HL-60/S4 treated with retinoic acid at 250 ng/mL for 4 days and 3 days (cell line): Measurements from ENCODE around the gene AHNAK2.

Source experiments
- in situ Hi-C: fragments of 300-500 bp; cut with MboI; formaldehyde crosslinking; loops from 2 replicates; pipeline ENCODE4 v1.7.0; 2022; ENCODE audit warnings: low sequenced_read_pairs

AHNAK2 gene

DNA sequence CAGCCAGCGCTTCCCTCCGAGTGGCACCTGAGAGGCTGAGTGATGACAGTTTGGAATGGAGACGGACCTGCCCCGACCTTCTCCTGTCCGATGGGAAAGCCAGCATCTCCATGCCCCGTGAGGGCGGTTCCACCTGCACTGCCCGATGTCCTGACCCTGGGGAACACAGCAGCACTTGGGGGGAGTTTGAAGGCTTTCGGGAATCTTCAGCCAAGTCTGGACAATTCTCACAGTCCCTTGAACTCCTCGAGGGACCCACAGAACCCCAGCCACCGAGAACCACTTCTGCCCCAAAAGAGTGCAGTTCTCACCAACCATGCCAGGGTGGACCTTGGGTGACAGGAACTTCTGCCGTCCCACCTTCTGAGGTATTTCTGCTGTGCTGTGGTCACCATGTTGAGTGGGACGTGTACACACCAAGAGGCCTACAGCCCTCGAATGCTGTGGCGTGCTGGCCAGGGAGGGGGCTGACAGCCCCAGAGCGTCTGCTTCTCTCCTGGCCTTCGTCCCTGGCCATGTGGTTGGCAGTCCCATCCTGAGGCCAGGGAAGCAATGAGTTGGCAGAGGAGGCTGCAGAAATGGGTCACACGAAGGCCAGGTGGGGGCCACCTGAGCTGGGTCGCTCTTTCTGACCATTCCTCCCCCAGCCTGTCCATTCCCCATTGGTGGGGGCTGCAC lies 8.5 kb upstream of the AHNAK2 start:
- in situ Hi-C loops = no loop called here

DNA sequence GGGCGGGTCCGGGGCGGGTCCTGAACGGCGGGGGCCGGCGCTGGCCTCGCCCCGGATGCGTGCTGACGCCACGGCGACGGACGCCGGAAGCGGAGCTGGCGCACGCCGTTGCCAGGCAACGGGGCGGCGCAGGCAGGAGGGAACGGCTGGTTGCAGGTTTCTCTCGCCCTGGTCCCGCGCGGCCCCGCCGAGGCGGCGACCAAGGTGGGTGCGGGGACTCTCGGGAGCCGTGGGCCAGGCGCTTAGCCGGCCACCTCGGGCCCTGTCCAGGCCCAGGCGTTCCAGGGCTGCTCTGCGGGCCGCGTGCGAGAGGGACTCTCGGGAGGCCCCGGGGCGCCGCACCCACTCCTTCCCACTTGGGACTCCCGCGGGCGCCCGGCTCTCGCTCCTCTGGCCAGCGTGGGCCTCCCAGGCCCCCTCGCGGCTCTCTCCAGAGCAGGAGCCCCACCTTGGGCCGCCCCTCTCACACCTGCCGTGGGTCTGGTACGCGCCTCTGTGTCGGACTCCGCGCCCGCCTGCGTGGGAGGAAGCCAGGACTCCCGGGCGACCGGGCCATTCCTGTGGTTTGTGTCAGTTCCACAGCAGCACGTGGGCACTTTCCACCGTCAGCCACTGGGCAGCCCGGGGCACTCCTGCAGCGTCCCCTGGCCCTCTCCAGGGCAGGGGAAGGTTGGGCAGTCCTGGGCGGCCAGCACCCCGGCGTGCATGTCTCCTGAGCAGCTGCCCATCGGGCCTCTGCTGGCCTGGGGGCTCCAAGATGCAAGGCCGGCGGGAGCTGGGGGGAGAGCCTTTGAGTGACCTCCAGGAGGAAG lies 7.7 kb upstream of the AHNAK2 start, which contains the start of gene CLBA1:
CLBA1 (plus strand) TSS at position 114 of the 812 bp plus-strand sequence; CDS start at position 758, 644 bp downstream.
- in situ Hi-C loops = no loop called here

DNA sequence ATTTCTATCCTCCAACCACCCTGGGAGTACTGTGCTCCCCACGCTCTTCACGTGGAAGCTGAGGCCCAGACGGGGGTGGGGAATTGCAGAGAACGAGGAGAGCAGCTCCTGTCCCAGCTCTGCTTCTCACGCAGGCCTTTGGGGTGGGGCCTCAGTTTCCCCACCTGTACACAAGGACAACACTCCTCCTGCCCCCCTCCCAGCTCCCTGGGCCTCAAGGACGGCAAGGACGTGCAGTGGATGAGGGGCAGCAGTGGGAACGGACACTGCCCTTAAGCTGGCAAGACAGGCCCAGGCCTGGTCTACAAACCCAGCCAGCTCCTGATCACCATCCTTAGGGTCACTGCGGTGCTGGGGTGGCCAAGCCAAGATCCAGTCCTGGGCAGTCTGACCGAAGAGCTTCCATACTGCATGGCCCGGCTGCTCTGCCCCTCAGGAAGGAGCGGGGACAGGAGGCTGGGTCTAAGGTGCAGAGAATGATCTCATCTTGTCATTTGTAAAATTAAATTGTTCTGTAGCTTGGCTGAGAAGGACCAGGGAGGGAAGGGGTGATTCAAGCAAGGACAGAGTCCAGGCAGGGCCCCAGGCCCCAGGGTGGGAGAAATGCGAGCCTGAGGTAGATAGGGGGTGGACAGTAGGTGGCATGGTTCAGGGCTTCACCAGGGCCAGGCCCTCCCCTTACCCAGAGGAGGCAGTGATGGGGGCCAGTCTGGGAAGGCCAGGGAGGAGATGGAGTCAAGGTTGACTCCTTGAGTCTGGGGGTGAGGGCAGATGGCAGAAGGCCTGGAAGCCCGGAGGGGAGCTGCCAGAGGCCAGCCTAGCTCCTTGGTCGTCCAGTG lies 6.1 kb upstream of the AHNAK2 start:
- in situ Hi-C loops = no loop called here

DNA sequence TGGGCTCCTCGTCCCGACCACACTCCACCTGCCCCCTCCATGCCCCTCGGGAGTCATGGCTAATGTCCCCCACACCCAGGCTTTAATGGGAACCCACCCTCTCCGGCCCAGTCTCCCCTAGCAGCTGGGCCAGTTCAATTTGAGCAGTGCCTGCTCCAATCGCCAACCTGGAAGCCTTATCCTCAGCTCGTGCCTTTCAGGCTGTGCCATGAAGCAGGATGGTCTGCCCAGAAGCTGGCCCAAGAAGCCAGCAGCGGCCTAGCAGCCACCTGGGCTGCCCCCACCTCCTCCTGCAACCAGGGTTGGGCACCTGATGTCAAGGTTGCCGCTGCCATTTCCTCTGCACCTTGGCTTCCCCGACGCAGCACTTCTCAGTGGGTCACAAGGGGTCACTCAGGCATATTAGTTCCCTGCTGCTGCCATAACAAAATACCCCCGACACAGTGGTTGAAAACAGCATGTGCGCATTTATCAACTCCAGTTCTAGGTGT lies 5.1 kb upstream of the AHNAK2 start:
- in situ Hi-C loops = no loop called here

DNA sequence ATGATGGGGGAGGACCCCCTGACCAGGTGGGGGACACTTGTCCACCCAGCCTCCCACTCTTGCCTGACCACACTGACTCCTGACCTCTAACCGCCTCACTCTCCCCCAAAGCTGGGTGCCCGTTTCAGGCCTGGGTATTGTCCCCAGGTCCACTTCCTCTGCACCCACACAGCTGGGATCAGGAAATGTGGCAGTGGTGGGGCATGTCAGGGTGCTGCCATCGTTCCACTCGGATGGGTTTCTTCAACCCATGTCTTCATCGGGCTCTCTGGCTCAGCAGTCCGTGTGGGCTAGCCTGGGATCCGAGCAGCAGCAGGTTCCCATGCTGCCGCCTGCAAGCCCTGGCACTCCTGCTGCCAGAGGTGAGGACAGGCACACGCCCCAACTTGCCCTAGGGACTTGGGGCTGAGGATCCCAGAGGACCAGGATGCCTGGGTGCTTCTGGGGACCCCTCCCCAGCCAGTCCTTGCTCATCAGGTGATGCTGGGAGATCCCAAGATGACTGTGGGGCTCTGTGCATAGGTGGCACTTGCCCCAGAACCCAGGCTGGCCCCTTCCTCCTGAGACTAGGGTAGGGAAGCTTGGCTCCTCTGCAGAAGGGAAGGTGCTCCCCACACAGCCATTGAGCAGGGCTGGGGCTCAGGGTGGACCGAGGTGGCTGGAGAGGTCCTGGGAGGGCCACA lies 4.5 kb upstream of the AHNAK2 start:
- in situ Hi-C loops = no loop called here

DNA sequence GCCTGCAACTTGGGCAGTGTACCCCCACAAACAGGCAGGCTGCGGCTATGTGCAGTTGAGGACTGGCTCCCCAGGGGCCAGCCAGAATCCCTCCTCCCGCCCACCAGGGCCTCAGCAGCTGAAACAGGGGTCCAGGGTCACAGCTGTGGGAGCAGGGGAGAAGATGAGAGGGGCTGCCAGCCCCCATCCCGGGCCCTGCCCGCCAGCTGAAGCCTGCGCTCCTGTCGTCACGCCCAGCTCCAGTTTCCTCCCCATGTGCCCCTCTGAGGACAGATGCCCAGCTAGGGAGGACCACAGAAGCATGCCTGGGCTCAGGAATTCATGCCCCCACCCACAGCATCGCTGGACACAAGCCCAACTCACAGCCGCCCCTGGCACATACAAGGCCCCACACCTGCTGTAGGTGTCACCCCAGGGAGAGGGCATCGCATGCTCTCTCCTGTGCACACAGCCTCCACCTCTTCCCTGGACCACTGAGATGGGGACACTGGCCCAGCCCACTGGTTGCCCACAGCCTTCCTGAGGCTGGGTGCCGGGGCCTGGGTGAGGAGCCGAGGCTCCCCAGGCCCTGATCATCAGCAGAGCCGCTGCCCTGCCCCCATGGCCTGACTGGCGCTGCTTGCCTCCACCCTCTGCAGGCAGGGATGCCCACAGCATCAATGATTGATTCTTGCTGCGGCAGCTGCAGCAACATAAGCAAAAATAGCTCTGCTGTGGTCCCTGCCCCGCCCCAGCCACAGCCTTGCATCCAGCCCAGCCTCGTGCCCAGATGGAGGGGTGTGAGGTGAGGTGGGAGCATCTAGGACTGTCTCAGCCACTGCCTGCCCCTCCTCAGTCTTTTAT lies 3.7 kb upstream of the AHNAK2 start:
- in situ Hi-C loops = no loop called here

DNA sequence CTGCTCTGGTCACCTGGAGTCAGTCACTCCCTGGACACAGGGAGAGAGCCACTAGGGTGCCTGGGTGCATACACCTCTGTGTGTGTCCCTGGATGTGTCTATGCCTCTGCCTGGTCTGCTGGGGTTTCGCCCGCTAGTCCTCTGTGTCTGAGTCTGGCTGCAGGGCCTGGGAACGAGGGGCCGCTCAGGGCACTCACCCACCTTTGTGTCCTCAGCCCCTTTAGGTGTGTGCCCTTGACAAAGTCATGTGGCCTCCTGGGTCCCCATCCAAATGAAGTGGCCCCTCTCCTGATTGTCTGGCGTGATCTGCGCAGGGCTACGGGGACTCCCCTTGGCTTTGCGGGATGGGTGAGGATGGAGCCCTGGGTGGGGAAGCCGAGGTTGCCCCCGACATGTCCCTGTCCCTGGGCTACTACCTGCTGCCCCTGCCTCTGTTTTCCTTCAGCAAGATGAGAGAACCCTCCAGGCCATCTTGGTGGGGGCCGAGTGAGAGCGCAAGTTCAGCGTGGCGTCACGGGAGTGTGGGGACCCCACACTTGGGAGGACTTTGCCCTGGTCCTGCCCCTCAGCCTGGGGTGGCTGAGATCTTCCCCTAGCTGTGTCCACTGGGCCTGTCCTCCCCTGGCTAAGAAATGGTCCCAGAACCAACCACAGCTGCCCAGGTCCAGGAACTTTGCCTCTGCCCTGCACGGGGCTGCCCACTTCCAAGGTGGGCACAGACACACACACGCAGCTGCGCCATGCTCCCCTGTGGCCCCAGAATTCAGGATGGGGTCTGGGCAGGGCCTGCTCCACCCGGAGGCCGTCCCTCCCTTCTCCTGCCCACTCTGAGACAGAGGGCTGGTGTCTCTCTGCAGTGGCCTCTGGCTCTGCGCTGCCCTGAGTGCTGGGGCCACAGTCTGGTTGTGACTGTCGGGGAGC lies 2.7 kb upstream of the AHNAK2 start:
- in situ Hi-C loops = no loop called here

DNA sequence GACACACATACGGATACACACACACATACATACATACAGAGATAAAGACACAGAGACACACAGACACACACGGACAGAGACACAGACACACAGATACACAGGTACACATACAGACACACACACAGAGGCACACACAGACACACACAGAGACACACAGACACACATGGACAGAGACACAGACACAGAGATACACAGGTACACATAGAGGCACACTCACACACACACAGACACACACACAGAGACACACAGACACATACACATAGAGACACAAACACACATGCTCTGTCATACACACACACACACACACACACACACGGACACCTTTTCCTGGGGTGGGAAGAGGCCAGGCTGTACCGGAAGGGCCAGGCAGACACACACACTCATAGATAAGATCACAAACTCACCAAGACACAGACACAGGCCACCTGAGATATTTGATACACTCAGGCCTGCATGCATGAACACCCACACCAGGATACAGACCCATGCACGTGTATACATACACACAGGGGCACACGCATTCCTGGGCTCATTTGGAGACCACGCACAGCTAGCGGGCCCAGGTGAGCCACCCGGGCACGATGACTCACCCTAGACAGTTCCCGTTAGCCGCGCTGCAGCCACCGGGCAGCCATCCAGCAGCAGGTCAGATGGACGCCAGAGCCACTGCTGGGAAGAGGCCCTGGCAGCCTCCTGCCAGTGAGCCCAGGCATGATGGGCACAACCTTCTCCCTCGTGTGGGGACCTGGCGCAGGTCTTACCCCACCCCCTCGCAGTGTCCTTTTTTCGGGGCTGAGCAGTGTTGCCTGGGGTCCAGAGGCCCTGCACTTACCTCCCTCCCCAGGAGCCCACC lies 1.8 kb upstream of the AHNAK2 start:
- in situ Hi-C loops = no loop called here

DNA sequence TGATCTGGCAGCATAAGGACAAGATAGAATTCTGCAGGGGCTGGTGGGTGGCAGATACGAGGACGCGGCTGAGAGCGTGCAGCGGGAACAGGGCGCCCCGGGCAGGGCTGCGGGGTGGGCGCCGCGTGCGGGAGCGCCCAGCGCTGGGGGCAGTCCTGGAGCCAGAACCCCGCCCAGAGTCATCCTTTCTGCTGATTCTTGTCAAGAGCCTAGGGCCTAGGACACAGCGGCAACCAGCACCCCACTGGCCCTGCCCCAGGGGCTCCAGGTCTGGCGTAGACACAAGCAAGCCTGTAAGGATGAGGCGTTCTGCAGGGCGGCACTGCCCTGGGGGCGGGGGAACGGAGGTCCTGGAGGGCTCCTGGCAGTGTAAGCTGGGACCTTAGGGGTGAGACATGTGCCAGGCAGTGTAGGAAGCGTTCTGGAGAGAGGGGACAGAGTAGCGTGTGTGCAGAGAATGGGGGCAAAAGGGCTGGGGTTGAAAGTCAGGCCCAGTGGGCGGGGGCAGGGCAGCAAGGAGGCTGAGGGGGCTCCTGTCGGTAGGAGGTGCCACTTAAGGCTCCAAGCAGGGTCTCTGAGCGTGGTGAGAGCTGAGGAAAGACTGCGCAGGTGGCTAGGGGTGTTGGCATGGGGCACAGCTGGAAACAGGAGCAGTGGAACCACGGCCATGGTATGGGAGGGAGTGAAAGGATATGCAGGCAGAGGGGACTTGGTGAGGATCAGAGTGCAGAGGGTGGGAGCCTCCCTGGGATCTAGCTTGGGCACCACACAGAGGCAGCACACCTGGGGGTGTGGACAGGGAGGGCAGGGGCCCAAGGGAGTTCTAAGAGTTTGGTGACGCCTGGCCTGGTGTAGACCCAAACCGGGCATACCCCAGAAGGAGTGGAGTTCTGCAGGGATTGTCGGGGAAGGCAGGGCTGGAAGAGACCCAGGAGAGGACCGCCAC lies 845 bp upstream of the AHNAK2 start:
- in situ Hi-C loops = no loop called here

DNA sequence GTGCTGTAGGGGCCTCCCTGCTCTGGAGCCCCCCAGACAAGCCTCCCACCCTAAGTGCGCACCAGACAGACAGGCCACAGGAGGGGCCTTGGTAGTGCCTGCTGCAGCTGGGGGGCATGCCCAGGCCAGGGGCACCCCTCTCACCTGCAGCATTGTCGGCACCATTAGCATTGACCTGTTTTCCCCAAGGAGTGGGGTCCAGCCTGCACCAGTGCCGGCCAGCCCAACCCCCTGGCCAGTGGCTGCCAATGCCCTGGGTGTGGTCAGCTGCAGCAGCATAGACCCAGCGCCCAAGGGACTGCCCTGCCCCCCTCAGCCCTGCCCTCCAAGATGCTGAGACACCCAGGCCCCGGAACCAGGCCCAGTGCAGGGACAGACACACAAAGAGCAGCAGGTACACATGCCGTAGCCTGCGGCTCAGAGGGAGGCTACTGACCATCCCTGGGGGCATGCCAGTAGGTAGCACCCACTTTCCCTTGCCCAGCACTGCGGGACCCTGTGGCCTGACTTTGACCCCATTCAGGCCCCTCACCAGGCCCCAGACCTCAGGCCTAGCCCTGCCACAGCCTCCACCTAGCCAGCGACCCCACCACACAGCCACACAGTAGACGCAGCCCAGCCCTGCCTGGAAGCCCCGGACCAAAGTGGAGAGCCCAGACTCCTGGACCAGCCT lies 1.0 kb downstream of the AHNAK2 start:
- in situ Hi-C loops = no loop called here

DNA sequence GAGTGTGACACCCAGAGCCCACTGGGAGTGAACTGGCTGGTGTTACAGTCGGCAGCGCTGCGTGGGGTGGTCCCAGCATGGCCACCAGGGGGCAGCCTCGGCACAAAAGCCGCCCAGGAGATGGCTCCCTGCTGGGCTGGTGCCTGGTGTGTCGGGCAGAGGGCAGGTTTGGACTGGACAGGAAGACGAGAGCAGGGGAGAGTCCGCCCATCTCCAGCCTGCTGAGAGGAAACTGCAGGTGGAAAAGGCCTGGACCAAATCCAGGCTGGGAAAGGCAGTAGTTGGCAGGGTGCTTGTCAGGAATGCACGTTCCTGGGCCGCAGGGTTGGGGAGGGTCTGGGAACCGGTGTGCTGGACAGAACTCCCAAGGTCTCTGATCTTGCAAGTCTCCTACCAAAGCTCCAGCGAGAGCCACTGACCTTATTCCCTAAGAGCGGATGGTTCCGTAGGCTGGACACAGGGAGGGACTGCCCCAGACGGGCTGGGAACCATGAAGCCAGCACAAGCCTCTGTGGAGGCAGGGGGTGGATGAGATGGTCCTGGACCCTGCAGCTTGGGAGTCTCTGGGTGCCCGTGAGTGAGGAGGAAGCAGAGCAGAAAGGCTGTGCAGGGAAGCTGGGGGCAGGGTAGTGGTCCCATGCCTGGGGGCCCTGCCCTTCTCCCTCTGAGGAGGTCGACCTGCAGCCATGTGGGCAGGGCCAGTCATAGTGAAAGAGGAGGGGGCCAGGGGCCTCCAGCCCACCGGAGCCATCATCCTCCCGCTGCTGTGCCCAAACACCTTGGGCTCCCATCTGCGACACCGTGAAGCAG lies 1.8 kb downstream of the AHNAK2 start:
- in situ Hi-C loops = no loop called here

DNA sequence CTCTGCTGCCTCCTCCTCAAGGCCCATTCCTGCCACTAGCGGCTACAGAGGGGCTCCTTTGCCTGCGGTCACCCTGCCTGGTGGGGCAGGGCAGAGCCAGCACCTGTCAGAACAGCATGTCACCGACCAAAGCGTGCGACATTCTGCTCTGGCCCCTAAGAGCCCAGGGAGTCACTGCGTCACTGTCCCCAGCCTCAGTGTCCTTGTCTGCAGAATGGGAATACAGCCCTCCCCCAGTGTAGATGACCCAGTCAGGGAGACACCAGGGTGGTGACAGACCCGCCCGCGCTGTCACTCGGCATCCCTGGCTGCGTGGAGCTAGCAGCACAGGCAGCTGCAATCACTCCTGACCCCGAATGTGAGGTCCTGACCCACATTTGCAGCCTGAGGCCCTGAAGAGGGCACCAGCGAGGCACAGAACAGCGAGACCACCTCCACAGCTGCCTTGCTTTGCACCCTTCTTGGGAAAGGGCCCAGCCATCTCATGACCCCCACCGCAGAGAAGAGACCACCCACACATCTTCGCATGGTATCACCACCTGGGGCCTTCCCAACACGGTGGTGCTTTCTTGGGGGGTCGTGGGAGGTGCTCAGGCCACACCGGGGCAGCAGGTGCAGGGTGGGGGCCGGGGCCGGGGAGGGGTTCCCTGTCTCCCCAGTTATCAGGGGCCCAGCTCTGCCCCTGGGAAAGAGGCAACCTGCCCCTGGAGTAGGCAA lies 2.5 kb downstream of the AHNAK2 start:
- in situ Hi-C loops = no loop called here

DNA sequence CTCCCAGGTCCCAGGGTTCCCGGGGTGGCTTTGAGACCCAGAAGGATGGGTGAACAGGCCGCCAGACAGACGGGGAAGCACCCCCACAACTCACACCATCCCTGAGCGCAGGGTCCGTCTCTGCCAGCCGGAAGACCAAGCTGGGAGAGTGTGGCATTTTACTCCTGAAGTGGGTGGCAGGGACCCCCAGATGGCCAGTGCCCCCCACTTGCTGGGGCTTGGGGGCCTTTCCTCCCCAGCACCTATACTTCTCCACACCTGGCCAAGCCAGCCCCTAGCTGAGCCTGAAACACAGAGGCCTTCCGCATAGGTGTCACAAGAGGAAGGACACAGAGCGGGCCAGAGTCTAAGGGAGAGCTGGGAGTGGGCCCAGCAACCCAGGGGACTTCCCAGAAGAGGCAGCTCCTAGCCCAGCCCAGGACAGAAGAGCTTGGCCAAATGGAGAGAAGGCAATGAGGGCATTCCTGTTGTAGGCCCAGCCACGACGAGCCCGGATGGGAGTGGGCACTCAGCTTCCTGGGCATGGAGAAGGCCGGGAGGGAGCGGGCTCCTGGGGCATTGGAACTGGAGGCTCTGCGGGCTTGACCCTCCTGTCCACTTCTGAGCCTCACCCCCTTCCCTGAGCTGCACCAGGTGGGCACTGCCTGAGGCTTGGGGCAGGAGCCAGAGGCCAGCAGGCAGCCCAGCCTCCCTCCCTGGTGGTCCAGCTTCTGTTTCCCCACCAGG lies 3.3 kb downstream of the AHNAK2 start:
- in situ Hi-C loops = no loop called here

DNA sequence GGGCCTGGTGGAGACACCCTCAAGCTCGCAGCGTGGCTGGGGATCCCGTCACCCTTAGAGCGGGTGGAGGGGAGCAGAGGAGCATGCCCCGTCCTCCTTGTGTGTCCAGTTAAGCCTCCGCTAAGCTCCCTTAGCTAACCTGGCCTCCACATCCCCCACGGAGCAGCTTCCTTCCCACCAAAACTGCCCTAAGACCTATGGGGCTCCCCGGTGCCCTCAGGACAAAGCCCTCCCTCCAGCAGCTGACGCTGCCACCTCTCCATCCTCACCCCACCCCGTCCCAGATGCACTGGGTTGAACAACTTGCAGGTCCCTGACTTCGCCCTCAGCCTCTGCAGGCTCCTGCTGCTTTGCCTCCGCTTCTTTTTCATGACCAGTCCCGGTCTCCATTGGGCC lies 4.0 kb downstream of the AHNAK2 start:
- in situ Hi-C loops = no loop called here
